ENCODE measurements around the gene MTUS2.

- TF ChIP-seq CTCF (IDR thresholded peaks at IDR 0.05), result no peak
- TF ChIP-seq EP300 (IDR thresholded peaks at IDR 0.05), result no peak
- TF ChIP-seq POLR2AphosphoS5 (IDR thresholded peaks at IDR 0.05), result no peak
- no peak for TF ChIP-seq POLR2A (IDR thresholded peaks at IDR 0.05)
Observed at GRCh38 chr13:29515372-29515771, 695.2 kb downstream of the MTUS2 start.

Data from stomach (tissue), 4 donors.